ENCODE results near the gene TOMM5.
"Not testable (repeated sequence)": the region's sequence is repeated elsewhere in the genome, so short reads cannot be mapped to it uniquely, and the experiment has no call there.

The TOMM5 gene

GRCh38 chr9:37611014-37611413, 18.6 kb upstream of the TOMM5 start:
- DNase-seq (ENCODE audit: low read depth), result no peak

- no peak for DNase-seq (ENCODE audit: low read depth)
These were observed 17.5 kb upstream of the TOMM5 start for GRCh38 chr9:37609735-37610397.

- DNase-seq (ENCODE audit: low read depth), result no peak
These were observed 15.9 kb upstream of the TOMM5 start for GRCh38 chr9:37608250-37608649.

- no peak for DNase-seq (ENCODE audit: low read depth)
These were observed 11.9 kb upstream of the TOMM5 start for GRCh38 chr9:37604296-37604695.

- no peak for DNase-seq (ENCODE audit: low read depth)
These were observed 10.4 kb upstream of the TOMM5 start for GRCh38 chr9:37602817-37603216.

- DNase-seq (ENCODE audit: low read depth), result not testable (repeated sequence)
These were observed 9.7 kb upstream of the TOMM5 start for GRCh38 chr9:37602061-37602460.

GRCh38 chr9:37596504-37596903, 4.1 kb upstream of the TOMM5 start:
- DNase-seq (ENCODE audit: low read depth), result no peak

GRCh38 chr9:37593883-37594448, 1.6 kb upstream of the TOMM5 start:
- DNase-seq (ENCODE audit: low read depth), result no peak

- DNase-seq (ENCODE audit: low read depth), result no peak
These were observed 4.9 kb downstream of the TOMM5 start for GRCh38 chr9:37587521-37587920.

GRCh38 chr9:37583522-37584121, 8.8 kb downstream of the TOMM5 start:
- no peak for DNase-seq (ENCODE audit: low read depth)

- DNase-seq (ENCODE audit: low read depth), result no peak
These were observed 9.7 kb downstream of the TOMM5 start for GRCh38 chr9:37582548-37583157.

GRCh38 chr9:37575921-37576721, 16.3 kb downstream of the TOMM5 start, which contains the start of gene FBXO10:
Gene FBXO10 (minus strand): TSS chr9:37576380. CDS start chr9:37541768, 34,612 bp downstream.
- peak; percentile 1 for DNase-seq (ENCODE audit: low read depth)

- DNase-seq (ENCODE audit: low read depth), result no peak
These were observed 16.9 kb downstream of the TOMM5 start for GRCh38 chr9:37575511-37575914.

GRCh38 chr9:37575001-37575400, 17.4 kb downstream of the TOMM5 start:
- DNase-seq (ENCODE audit: low read depth), result no peak

- DNase-seq (ENCODE audit: low read depth), result no peak
These were observed 18.1 kb downstream of the TOMM5 start for GRCh38 chr9:37574241-37574721.

- no peak for DNase-seq (ENCODE audit: low read depth)
These were observed 21.1 kb downstream of the TOMM5 start for GRCh38 chr9:37571282-37571681.

GRCh38 chr9:37566716-37567115, 25.7 kb downstream of the TOMM5 start:
- DNase-seq (ENCODE audit: low read depth), result no peak

- DNase-seq (ENCODE audit: low read depth), result no peak
These were observed 26.5 kb downstream of the TOMM5 start for GRCh38 chr9:37565661-37566618.

- no peak for DNase-seq (ENCODE audit: low read depth)
These were observed 27.5 kb downstream of the TOMM5 start for GRCh38 chr9:37564916-37565315.

GRCh38 chr9:37563806-37564513, 28.4 kb downstream of the TOMM5 start:
- DNase-seq (ENCODE audit: low read depth), result no peak

All from activated gamma-delta T cell treated with anti-CD3 and anti-CD28 coated beads, Interleukin-2, amount 50 U/mL, for 16 hours (primary cell).